ENCODE data around the gene RILPL1.
"Not testable (repeated sequence)": the region's sequence is repeated elsewhere in the genome, so short reads cannot be mapped to it uniquely, and the experiment has no call there.

Gene RILPL1

GRCh38 chr12:123530668-123531067 lies 2.9 kb downstream of the RILPL1 start:
- DNase-seq (ENCODE audit: low read depth): no peak

GRCh38 chr12:123529686-123530085 lies 3.8 kb downstream of the RILPL1 start:
- no peak for DNase-seq (ENCODE audit: low read depth)

- no peak for DNase-seq (ENCODE audit: low read depth)
Measured at GRCh38 chr12:123528858-123529257, 4.7 kb downstream of the RILPL1 start.

- DNase-seq (ENCODE audit: low read depth): no peak
Measured at GRCh38 chr12:123526542-123527080, 6.9 kb downstream of the RILPL1 start.

GRCh38 chr12:123524378-123524777 lies 9.1 kb downstream of the RILPL1 start:
- no peak for DNase-seq (ENCODE audit: low read depth)

- DNase-seq (ENCODE audit: low read depth): no peak
Measured at GRCh38 chr12:123523518-123523917, 10.0 kb downstream of the RILPL1 start.

GRCh38 chr12:123522164-123522563 lies 11.4 kb downstream of the RILPL1 start:
- no peak for DNase-seq (ENCODE audit: low read depth)

GRCh38 chr12:123520567-123521474 lies 12.7 kb downstream of the RILPL1 start:
- DNase-seq (ENCODE audit: low read depth): no peak

- peak; percentile 16 for DNase-seq (ENCODE audit: low read depth)
Measured at GRCh38 chr12:123519141-123520001, 14.1 kb downstream of the RILPL1 start.

GRCh38 chr12:123516216-123516780 lies 17.2 kb downstream of the RILPL1 start:
- DNase-seq (ENCODE audit: low read depth): no peak

- DNase-seq (ENCODE audit: low read depth): not testable (repeated sequence)
Measured at GRCh38 chr12:123514582-123515221, 18.8 kb downstream of the RILPL1 start.

GRCh38 chr12:123513805-123514204 lies 19.7 kb downstream of the RILPL1 start:
- no peak for DNase-seq (ENCODE audit: low read depth)

- no peak for DNase-seq (ENCODE audit: low read depth)
Measured at GRCh38 chr12:123512838-123513665, 20.5 kb downstream of the RILPL1 start.

GRCh38 chr12:123506843-123507236 lies 26.7 kb downstream of the RILPL1 start:
- DNase-seq (ENCODE audit: low read depth): no peak

GRCh38 chr12:123506059-123506842 lies 27.3 kb downstream of the RILPL1 start:
- DNase-seq (ENCODE audit: low read depth): no peak

GRCh38 chr12:123502163-123502704 lies 31.3 kb downstream of the RILPL1 start:
- DNase-seq (ENCODE audit: low read depth): no peak

- no peak for DNase-seq (ENCODE audit: low read depth)
Measured at GRCh38 chr12:123499332-123499731, 34.2 kb downstream of the RILPL1 start.

- no peak for DNase-seq (ENCODE audit: low read depth)
Measured at GRCh38 chr12:123498126-123498825, 35.2 kb downstream of the RILPL1 start.

GRCh38 chr12:123497065-123497464 lies 36.5 kb downstream of the RILPL1 start:
- no peak for DNase-seq (ENCODE audit: low read depth)

All from stromal cell of bone marrow (primary cell).